Measurements from ENCODE around the gene BANF2.
"Not testable (repeated sequence)": the region's sequence is repeated elsewhere in the genome, so short reads cannot be mapped to it uniquely, and the experiment has no call there.

Gene BANF2

DNA sequence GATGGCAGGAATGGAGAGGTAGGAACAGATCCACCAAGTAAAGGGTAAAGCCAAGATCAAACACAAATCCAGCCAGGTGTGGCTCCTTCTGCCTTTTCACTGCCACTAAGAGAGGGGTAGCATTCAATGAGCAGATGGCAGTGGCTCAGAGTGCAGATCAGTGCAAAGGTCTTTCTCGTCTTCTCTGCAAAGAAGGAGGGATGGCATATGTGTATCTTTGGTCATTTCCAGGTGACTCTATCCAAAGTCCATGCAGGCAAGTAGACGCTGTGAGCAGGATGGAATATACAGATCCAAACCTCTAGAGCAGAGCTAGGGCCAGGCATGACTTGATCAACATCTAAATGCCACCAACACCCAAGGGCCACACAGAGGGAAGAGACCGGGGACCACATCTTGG, 6.9 kb downstream of the BANF2 start:
- no peaks in the 10 kb centered on the region for H4K20me1 ChIP-seq (ENCODE audit: insufficient read depth, low read length)
- H3K4me1 ChIP-seq (ENCODE audit: low read length), result peaks cover 25% of the 10 kb centered on the region
- no peak overlapping the region for H2AFZ ChIP-seq (ENCODE audit: low read length)
- H3K4me2 ChIP-seq (ENCODE audit: low read depth, low read length), result no peak overlapping the region
- H3K36me3 ChIP-seq (replicated peaks; ENCODE audit: insufficient read depth, low read length), result no peaks in the 10 kb centered on the region
- no peak overlapping the region for H3K4me3 ChIP-seq (ENCODE audit: low read length)
- DNase-seq, result no peak
- no peaks in the 10 kb centered on the region for H3K27me3 ChIP-seq (replicated peaks; ENCODE audit: insufficient read depth, low read length)
- TF ChIP-seq, protein P1, sequence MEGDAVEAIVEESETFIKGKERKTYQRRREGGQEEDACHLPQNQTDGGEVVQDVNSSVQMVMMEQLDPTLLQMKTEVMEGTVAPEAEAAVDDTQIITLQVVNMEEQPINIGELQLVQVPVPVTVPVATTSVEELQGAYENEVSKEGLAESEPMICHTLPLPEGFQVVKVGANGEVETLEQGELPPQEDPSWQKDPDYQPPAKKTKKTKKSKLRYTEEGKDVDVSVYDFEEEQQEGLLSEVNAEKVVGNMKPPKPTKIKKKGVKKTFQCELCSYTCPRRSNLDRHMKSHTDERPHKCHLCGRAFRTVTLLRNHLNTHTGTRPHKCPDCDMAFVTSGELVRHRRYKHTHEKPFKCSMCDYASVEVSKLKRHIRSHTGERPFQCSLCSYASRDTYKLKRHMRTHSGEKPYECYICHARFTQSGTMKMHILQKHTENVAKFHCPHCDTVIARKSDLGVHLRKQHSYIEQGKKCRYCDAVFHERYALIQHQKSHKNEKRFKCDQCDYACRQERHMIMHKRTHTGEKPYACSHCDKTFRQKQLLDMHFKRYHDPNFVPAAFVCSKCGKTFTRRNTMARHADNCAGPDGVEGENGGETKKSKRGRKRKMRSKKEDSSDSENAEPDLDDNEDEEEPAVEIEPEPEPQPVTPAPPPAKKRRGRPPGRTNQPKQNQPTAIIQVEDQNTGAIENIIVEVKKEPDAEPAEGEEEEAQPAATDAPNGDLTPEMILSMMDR (IDR thresholded peaks at IDR 0.05; ENCODE audit: low read length), result no peak
- no peak for TF ChIP-seq EZH2phosphoT487 (IDR thresholded peaks at IDR 0.05; ENCODE audit: low read length)
- TF ChIP-seq EZH2 (optimal IDR thresholded peaks at IDR 0.05; ENCODE audit: low read depth, low read length), result no peak
- H3K79me2 ChIP-seq (ENCODE audit: low read length), result no peaks in the 10 kb centered on the region
- H3F3A ChIP-seq (ENCODE audit: insufficient read depth, low read length), result peaks cover 12% of the 10 kb centered on the region
- no peak overlapping the region for H3K27ac ChIP-seq (ENCODE audit: low read length)
- no peaks in the 10 kb centered on the region for H3K9me2 ChIP-seq (replicated peaks; ENCODE audit: insufficient read depth, low read length)
- H3K9me3 ChIP-seq (replicated peaks; ENCODE audit: insufficient read depth, low read length), result no peaks in the 10 kb centered on the region
- no peak overlapping the region for H3K9ac ChIP-seq (ENCODE audit: low read length)

DNA sequence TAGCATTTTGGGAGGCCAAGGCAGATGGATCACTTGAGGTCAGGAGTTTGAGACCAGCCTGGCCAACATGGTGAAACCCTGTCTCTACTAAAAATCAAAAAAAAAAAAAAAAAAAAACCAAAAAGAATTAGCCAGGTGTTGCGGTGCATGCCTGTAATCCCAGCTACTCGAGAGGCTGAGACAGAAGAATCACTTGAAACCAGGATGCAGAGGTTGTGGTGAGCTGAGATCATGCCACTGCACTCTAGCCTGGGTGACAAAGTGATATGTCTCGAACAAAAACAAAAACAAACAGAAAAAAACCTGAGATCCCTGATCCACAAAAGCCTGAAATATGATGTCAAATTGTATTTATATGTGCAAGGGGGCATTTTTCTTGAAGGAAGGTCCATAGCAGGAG, 8.2 kb downstream of the BANF2 start:
- H3K27me3 ChIP-seq (replicated peaks; ENCODE audit: insufficient read depth, low read length); H3K79me2 ChIP-seq (ENCODE audit: low read length); H3K9me2 ChIP-seq (replicated peaks; ENCODE audit: insufficient read depth, low read length); H3K9me3 ChIP-seq (replicated peaks; ENCODE audit: insufficient read depth, low read length); H4K20me1 ChIP-seq (ENCODE audit: insufficient read depth, low read length); H3K36me3 ChIP-seq (replicated peaks; ENCODE audit: insufficient read depth, low read length): not testable (repeated sequence)
- Histone ChIP-seq H3K4me3 (ENCODE audit: low read length) (0 out of 2 replicates have a peak overlapping the region, but pooled peaks have one; percentile 12), H2AFZ (ENCODE audit: low read length) (peak overlapping the region; percentile 46; the same call in 1 of the 2 replicates), H3K4me2 (ENCODE audit: low read depth, low read length) (peak overlapping the region; percentile 74), H3K27ac (ENCODE audit: low read length) (peak overlapping the region; percentile 92), H3K9ac (ENCODE audit: low read length) (peak overlapping the region; percentile 55; the same call in 1 of the 2 replicates), H3F3A (ENCODE audit: insufficient read depth, low read length) (peaks cover 12% of the 10 kb centered on the region), H3K4me1 (ENCODE audit: low read length) (peaks cover 25% of the 10 kb centered on the region)
- DNase-seq, result peak; percentile 90

DNA sequence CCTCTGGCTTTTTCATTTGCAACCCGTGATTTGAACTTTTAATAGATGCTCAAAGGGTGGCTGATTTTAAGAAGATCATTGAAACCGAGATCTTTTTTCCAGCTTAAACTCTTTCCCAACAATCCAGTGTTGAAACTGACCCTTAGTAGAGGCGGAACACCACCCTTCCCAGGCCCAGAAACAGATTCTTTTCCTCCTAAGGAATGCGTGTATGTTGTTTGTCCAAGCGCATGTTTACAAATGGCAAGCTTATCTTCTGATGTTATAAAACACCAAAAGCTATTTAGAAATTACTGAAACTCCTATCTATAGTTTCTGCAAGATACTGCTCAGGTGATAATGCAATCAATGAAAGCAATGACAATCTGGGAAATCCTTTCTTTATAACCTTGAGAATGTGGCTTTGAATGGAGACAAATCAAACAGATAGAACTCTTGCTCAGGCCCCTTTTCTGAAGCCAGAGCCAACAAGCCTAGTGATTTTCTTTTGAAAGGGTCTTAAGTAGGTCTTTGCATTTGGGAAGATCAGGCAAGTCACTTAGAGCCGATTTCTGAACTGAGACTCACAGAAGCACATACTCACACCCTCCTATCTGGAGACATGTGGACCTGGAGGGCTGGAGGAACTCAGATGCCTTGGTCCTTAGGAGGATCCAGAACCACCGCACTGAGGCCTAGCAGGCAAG, 9.1 kb downstream of the BANF2 start:
- no peaks in the 10 kb centered on the region for H3K27me3 ChIP-seq (replicated peaks; ENCODE audit: insufficient read depth, low read length)
- DNase-seq, result no peak
- H3K9me3 ChIP-seq (replicated peaks; ENCODE audit: insufficient read depth, low read length), result no peaks in the 10 kb centered on the region
- H3K9me2 ChIP-seq (replicated peaks; ENCODE audit: insufficient read depth, low read length), result no peaks in the 10 kb centered on the region
- peaks cover 12% of the 10 kb centered on the region for H3F3A ChIP-seq (ENCODE audit: insufficient read depth, low read length)
- H3K27ac ChIP-seq (ENCODE audit: low read length), result peak overlapping the region; percentile 92
- H3K9ac ChIP-seq (ENCODE audit: low read length), result peak overlapping the region; percentile 55; the same call in 1 of the 2 replicates
- no peaks in the 10 kb centered on the region for H3K36me3 ChIP-seq (replicated peaks; ENCODE audit: insufficient read depth, low read length)
- no peaks in the 10 kb centered on the region for H3K79me2 ChIP-seq (ENCODE audit: low read length)
- H2AFZ ChIP-seq (ENCODE audit: low read length), result no peak overlapping the region; the same call in 1 of the 2 replicates
- peaks cover 25% of the 10 kb centered on the region for H3K4me1 ChIP-seq (ENCODE audit: low read length)
- no peaks in the 10 kb centered on the region for H4K20me1 ChIP-seq (ENCODE audit: insufficient read depth, low read length)
- peak overlapping the region; percentile 12; the same call in 1 of the 2 replicates for H3K4me3 ChIP-seq (ENCODE audit: low read length)
- peak overlapping the region; percentile 74; the same call in 1 of the 2 replicates for H3K4me2 ChIP-seq (ENCODE audit: low read depth, low read length)
- no peak for TF ChIP-seq EZH2 (optimal IDR thresholded peaks at IDR 0.05; ENCODE audit: low read depth, low read length)
- TF ChIP-seq, protein P1 (IDR thresholded peaks at IDR 0.05; ENCODE audit: low read length), result no peak
- TF ChIP-seq EZH2phosphoT487 (IDR thresholded peaks at IDR 0.05; ENCODE audit: low read length), result no peak
